A673 (cell line): Measurements from ENCODE around the gene LAMB4.

ENCODE experiments used
- EZH2 ChIP-seq: fragments of 200-600 bp; sonication (generic); IDR thresholded peaks from 2 replicates; pipeline ENCODE4 v1.6.1; 2017; ENCODE audit warnings: borderline replicate concordance, low read depth, mild to moderate bottlenecking, mixed read lengths, antibody characterized with exemption, low read length; ENCODE audit not compliant: poor library complexity, severe bottlenecking
- TF ChIP-seq, protein P1 (sequence below): fragments of 300-800, 200-600 bp; sonication (generic); conservative IDR thresholded peaks from 2 replicates; pipeline ENCODE4 v1.5.1; 2017; ENCODE audit warnings: low read depth, mild to moderate bottlenecking, antibody characterized with exemption, low read length, moderate library complexity, mixed read lengths

DNA sequence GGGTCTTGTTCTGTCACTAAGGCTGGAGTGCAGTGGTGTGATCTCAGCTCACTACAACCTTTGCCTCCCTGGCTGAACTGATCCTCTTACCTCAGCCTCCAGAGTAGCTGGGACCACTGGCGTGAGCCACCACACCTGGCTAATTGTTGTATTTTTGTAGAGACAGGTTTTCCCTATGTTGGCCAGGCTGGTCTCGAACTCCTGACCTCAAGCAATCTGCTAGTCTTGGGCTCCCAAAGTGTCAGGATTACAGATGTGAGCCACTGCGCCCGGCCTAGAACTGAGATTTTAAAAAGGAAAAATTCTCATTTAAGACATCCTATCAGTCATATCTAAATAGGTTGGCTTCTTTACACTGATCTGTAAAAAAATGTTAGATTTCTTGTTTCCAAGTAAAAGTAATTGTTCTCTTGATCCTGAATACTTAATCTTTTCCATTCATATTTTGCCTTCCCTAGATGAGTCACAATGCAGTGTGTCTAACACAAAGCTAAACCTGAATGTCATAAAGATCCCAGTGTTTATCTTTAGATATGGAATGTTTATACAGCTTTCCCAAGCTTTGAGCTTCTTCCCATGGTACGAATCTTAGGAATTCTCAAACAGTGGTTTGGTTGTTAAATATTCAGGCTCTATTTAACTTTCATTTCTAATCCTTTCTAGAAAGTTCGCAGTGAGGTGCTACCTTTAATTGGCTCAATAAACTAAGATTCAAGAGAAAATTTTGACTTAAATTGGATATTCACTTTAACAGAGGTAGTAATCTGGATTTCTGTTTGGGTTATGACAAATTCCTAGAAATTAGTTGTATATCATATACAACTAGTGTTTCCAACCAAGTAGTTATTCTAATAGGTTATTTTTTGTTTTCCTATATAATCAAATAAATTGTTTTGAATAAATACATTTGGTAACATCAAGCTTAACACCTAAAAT, 115.1 kb downstream of the LAMB4 start:
- TF ChIP-seq EZH2, result no peak
- TF ChIP-seq, protein P1, sequence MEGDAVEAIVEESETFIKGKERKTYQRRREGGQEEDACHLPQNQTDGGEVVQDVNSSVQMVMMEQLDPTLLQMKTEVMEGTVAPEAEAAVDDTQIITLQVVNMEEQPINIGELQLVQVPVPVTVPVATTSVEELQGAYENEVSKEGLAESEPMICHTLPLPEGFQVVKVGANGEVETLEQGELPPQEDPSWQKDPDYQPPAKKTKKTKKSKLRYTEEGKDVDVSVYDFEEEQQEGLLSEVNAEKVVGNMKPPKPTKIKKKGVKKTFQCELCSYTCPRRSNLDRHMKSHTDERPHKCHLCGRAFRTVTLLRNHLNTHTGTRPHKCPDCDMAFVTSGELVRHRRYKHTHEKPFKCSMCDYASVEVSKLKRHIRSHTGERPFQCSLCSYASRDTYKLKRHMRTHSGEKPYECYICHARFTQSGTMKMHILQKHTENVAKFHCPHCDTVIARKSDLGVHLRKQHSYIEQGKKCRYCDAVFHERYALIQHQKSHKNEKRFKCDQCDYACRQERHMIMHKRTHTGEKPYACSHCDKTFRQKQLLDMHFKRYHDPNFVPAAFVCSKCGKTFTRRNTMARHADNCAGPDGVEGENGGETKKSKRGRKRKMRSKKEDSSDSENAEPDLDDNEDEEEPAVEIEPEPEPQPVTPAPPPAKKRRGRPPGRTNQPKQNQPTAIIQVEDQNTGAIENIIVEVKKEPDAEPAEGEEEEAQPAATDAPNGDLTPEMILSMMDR, result no peak
